Measurements from ENCODE around the gene CORO1C.

Gene CORO1C

DNA sequence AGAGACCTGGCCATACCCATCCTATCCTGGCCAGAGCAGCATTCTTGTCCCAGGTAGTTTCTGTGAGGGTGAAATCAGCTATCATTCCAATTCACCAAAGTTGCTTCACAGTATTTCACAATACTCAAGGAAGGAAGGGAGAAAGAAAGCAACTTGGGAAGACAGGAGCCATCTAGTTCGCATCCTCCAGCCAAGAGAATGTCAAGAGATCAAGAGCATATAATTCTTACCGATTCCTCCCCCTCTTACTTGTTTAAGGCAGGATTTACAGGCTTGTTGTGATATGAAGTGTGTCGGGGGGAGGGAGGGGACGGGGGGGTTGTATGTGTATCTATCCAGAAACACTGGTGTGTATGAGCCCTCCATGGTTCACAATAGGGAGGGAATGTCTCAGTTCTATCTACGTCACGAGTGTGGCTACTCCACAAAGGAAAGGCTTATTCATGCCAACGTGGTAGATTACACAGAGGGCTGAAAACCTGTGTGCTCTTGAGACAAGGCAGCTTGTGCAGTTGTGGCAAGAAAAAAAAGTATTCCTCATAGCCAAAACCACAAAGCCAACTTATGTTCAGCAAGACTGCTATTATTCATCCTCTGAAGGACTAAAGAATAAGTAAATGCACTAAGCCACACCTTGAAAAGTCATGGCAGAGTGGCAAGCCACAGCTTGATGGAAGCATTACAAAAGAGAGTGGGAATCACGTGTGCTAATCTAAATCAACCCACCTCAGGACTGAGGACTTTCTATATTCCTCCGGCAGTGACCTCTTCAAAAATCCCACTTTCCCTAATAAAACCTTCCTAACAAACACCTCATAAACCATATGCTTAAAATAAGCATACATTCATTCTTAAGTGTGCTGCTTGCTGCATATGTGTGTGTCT, 35.0 kb downstream of the CORO1C start:
- peak; percentile 89 to 90 for DNase-seq (ENCODE audit: low read depth in 2 of 2)

DNA sequence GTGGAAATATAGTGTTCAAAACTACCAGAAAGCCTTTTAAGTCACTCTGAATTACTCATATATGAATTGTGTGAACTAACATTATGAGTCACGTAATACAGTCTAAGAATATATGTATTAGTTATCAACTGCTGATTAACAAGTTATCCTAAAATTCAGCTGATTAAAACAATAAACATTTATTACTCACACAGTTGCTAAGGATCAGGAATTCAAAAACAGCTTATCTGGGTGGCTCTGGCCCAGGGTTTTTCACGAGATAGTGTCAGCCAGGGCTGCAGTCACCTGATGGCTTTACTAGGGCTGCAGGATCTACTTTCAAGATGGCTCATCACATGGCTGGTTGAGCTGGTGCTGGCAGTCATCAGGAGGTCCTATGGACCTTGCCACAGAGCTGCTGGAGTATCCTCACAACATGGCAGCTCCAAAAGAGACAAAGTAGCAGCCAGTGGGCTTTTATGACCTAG, 36.5 kb downstream of the CORO1C start:
- no peak for DNase-seq (ENCODE audit: low read depth in 2 of 2)

DNA sequence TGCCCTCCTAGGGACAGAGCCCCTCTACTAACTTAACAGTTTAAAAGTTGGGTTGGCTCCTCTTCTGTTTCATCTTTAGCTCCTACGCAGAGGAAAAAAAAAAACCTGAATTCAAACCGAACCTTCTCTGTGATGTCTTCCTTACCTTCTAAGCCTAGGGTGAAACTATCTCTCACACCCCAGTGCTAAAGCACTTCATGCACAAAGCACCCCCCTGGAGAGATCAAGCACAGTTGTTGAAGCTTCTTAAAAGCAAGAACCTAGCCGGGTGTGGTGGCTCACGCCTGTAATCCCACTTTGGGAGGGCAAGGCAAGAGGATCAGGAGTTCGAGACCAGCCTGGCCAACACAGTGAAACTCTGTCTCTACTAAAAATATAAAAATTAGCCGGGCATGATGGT, 37.6 kb downstream of the CORO1C start:
- no peak for DNase-seq (ENCODE audit: low read depth in 2 of 2)

DNA sequence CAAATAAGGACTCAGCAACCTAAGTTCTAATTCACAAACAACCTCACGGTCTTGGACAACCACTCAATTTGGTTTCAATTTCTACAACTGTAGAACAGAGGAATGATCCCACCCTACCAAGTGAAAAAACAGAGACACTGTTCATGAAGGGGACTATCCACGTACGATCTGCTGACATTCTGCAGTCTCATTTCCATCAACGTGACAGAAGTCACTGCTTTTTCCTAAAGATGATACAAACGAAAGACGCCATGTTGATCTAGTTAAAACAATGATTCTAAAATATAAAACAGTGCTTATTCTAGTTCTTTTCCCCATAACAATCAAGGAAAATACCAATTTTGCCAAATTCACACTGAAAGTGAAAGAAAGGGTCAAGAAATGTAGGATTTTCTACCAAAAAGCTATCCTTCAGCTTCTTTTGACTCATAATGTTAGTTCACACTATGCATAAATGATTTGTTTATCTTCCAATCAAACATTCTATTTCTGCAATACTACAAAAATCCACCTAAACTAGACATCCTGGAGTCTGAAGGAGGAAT, 38.1 kb downstream of the CORO1C start:
- no peak for DNase-seq (ENCODE audit: low read depth in 2 of 2)

DNA sequence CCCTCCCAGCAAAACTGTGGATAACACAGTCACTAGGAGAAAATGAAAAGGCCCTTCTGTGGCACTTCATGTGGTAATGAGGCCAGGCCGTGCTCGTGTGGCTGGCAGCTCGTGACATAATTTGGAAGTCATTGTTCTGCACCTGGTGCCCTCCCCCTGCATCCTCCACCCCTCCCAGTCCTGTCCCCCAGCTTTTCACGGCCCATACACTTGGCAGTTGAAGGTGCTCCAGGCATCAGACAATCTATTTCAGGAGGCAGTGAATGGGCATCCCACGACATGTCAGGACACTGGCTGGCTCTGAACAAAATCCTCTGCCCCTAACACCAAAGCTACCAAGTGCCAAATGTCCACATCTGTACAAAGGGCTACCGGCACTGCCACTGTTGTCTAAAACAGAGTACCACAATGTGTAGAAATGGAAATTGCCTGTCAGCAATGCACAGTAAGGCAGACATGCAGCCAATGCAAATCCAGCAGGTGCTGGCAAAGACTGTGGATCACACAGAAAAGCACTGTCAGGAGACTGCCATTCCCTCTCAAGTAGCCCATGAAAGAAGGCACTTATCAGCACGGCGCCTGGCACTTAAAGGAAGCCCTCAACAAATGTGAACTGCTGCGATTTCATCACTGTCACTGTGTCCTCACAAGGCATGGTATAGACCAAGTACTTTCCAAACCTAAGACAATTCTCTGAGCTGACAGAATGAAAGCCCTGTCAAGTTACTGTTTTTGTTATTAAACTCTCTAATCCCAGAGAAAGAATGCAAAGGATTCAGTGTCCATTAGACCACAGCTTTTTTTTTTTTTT, 39.1 kb downstream of the CORO1C start:
- no peak for DNase-seq (ENCODE audit: low read depth in 2 of 2)

DNA sequence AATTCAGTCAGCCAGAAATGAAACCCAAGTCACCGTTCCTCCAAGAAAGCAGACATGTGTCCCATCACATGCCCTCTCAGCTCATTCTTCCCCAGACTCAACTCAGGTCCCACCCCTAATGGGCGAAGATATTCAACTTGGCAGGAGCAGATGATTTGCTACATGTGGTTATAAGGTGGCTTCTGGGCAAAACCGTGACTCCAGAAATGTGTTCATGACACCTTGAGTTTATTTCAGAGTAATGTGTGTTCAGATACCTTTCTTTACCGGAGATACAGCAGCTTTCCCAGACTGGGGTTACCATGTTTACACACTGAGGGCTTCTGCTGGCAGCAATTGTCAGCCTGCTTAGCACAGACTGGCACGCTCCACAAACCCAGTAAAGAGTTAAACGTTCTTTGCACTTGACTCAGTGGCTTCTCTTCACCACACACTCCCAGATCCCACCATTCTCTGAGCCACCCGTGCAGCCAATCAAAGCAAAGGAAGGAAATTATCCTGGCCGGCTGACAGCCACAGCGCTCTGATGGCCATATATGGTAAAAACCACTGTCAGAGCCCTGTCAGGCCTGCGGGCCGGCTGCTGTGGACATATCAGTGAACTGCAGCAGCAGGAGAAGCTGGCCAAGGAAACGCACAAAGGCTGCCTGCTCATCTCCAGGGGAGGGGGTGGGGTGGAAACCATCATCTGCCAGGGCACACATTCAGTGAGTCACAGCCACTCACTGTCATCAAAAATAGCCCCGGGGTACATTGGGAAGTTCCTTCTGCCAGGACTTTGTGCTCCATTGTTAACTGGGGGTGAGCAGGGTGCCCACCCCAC, 39.9 kb downstream of the CORO1C start:
- DNase-seq (ENCODE audit: low read depth in 2 of 2), result peak; percentile 99

DNA sequence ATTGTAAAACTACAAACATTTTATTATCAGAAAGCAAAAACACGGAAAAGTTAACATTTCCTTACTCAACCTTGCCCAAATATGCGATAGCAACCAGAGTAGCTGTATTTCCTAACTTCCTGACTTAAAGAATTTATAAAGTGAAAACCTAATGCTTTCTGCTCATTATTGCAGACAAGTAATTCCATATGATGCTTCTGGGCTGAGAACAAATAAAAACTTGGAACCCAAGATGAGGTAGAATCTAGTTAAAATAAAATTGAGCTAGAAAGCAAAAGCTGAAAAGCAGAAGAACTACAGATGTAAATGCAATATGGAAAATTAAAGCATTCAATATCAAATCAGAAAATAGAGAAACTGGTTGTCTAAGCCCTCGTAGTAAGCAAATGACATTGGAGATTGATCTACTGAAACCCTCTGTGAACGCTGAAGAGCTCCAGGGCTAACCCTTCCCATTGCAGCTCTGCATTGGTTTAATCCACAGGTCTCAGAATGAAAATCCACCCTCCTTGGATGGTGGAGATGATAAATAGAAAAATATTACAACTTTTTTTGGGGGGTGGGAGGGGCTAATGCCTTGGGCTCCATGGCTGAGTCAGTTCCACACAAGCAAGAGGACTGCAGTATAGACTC, 40.7 kb downstream of the CORO1C start:
- DNase-seq (ENCODE audit: low read depth in 2 of 2), result no peak

DNA sequence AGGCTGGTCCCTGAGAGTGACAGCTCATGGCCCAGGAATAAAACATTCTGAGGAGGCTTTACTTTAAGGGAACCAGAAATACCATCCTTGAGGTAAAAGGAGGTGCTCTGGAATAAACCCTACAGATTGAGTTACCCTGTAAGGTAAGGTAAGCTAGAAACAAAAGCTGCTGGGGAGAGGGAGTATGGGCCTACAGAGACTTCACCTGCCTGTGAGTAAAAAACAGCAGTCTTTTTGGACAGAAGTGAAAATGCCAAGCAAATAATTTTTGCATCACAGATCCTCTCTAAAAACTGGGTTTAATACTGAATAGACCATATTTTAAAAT, 41.2 kb downstream of the CORO1C start:
- no peak for DNase-seq (ENCODE audit: low read depth in 2 of 2)

DNA sequence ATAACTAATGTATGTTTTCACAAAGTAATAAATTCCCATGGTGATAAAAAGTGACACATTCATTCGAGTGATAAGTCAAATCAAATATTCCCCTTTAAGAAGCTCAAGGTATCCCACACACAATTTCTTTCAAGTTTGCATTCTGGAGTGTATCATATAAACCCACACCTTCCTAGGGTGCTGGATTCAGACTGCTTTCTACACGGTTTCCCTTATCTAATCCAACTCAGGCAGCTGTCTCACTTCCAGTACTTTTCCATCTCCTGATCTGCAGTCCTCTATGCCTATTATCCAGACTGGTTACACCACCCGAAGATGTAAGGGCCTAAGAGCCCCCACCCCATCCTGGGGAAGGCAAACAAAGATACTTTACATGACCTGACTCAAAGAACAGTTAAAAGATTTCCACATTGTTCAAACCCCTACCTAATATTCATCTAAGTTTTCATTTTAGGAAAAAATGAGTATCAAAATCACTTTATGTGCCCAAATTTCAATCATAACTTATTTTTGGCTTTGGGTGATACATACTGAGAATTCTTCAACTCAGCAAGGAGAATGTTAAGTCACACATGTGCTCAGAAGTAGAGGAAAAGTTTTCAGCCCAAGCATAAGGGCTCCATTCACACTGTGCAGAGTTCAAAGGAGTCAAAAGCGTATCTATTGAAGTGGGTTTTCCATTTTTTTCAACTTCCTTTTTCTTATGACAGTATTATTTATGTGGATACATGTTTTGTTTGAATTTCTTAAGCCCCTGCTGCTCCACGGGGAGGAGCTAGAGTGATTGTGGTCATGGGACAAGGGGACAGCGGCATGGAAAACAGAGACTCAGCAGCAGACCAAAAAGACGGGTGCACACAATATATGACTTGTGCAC, 41.8 kb downstream of the CORO1C start:
- no peak for DNase-seq (ENCODE audit: low read depth in 2 of 2)

DNA sequence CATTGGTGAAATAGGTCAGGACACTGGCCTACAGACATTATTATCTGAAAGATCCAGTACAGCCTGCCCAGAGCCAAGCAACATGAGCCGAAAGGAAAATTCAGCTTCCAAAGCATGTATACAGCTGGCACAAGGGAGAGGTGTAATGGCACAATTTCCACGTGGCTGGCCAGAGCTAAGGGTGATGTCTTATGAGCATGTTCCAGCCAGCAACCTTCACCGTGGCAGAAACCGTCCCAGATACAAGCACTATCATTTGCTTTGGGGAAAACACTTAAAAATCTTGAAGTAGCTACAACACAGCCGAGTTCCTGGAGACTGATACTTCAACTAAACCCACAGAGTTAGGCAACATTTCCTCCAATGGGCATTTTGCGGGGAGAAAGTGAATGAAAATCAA, 44.5 kb downstream of the CORO1C start:
- no peak for DNase-seq (ENCODE audit: low read depth in 2 of 2)

DNA sequence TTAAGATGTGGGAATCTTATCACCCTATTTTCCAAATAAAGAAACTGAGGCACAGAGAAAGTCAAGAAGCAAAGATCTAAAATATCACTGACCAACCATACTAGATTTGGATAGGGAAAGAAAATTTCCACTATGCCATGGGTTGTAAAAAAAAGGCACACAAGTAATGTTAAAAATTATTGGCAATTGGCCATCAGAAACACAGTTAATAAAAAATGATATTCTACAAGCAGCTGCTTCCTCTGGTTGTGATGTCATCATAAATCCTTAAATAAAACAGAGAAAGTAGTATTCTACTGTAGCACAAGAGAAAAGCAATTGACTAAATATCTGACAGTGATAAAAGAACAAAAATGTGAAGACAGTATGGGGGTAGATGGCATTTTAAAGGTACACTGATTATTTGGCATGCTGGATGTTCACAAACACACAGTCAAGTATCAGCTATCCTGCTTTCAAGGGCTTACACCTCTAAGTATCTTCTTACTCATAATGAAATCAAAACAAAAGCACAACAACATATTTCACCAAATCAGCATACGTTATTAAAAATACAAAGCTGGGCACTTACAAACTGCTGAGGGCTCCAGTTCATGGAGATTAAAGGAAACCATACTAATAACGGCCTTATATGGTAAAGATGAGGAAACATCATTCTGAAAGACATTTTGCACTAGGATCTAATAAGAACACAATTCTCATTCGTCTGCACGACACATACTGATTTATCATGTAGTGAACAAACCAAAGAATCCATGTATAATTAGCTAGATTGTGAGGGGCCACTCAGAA, 45.7 kb downstream of the CORO1C start:
- no peak for DNase-seq (ENCODE audit: low read depth in 2 of 2)

DNA sequence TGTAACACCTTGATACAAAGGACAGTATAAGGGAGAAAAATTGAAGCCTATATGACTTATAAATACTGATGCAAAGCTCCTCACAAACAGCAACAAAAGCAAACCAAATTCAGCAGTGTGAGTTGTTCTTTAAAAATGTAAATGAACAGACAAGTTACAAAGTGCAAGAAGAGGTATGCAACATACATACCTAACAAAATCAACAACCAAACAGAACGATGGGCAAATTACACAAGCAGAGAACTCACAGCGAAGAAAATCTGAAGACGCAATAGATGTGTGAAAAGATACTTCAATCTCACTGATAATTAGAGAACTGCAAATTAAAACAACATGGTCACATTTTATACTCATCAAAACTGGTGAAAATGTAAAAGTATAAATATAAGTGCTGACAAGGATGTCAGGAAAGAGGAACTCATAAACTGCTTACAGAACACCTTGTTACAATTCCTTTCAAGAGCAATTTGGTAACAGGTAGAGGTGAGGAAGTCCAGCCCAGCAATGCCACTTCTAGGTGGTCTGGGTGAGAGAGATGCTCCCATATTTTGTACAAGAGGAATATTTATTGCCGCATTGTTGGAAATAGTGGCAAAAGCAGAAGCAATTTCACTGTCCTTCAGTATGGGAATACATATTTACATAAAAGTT, 47.3 kb downstream of the CORO1C start:
- DNase-seq (ENCODE audit: low read depth in 2 of 2), result no peak

DNA sequence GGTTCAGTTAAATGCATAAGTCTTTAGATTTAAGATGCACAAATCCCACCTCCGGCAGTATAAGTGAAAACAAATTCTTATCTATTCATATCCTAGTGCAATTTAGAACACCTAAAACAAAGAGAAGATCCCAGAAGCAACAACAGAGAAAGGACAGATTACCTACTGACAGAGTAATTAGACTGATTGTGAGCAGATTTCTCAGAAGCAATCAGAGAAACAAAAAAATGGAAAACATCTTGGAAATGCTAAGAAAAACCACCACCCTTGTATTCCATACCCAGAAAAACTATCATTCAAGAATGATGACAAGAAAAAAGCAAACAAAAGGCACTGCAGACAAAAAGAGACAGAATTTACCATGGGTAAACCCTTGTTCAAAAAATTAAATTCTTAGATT, 50.0 kb downstream of the CORO1C start:
- DNase-seq (ENCODE audit: low read depth in 2 of 2), result no peak

DNA sequence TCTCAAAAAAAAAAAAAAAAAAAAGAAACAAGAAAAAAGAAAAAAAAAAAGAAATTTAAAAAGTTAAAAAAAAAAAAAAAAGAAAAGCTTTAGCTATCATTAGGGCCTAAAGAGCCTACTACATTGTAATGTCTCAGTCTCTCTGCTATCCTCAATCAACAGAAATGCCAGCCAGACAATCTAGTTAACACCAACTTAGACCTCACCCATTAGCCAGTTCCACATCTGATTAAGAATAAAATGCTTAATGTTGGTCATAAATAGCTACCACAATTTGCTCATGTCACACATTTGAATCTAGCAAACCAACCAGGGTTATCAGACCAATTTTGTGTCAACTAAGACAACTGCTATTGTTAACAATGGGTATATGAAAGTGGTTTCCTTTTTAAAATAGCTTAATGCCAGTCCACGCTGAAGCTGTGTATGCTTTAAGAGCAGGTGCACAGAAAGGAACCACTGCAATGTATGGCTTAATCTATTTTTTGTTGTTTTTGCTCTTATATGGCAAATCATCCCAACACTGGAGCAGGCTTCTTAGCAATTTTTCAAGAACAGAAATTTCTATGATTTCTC, 52.1 kb downstream of the CORO1C start:
- DNase-seq (ENCODE audit: low read depth in 2 of 2), result no peak

DNA sequence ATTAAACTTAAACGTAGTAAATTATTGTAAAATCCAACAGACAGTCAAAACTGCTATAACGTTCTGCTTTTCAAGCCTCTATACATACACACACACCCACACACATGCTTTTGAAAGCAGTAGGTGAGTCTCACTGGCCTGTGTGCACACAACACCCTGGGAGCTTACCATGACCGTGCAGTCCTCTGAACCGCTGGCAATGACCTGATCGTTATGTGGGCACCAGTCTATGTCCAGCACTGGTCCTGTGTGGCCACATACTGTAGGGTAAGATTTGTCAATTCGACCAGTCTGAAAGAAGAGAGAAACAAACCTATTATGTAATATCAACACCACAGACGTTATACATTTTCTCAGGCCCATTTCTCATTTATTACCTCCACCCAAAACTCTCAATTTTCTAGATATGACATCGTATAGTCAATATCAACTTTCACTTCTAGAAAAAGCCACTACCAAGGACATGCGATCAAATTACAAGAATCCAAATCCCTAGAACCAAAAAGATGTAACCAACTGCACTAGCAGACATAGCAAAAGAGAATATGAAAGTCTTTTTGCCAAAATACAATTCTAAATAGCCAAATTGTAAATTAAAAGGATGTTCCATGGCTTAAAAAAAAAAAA, 53.1 kb downstream of the CORO1C start:
- DNase-seq (ENCODE audit: low read depth in 2 of 2), result no peak

DNA sequence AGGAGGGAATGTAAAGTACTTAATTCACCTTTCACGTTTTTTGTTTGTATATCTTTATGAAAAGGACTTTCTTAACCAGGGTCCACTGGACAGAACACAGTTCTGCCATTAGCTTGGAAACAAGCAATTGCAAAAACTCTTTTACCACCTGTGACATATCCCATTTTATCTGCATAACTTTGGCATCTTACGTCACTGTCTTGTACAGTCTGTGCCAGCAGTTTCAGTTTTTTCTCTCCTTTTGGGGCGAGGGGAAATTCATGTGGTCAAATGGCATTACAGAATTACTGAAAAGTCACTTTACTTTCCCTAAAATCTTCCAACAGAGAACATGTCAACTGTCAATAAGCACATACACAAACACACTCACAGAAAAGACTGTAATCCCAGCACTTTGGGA, 53.9 kb downstream of the CORO1C start:
- DNase-seq (ENCODE audit: low read depth in 2 of 2), result no peak

DNA sequence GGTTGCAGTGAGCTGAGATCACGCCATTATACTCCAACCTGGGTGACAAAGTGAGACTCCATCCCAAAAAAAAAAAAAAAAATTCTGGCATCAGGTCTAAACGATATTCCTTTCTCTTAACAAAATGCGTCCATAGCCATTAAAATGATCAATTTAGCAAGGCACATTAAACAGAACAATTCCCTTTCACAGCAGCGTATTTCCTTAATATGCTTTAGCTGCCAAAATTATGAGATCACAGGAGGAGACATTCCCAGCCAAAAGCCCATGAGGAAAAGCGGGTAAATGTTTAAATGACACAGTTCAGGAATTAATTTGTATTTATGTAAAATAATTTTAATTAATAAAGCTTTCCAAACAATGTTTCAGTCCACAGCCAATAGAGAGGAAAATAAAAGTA, 54.6 kb downstream of the CORO1C start:
- DNase-seq (ENCODE audit: low read depth in 2 of 2), result no peak

DNA sequence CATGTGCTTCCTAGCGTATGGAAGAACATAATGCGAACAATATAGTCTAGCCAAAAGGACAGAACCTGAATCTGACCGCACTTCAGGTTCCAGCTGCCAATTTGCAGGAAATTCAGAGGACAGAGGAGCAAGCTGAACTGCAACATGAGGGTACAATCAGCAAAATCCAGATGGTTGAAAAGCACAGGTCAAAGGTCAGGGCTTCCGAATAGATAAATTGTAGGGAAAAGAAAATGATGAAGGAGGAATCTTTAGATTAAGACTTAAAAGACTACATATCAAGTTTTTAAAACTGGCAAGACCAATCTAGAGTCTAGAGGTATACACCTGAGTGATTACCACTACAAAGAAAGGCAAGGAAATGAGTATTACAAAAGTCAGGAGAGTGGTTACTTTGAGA, 55.5 kb downstream of the CORO1C start:
- DNase-seq (ENCODE audit: low read depth in 2 of 2), result no peak

Data from fibroblast of skin of left quadriceps (primary cell).